NCI-H2196 treated with DMSO at 0.1 percent for 48 hours (cell line): ENCODE results near the gene ITPKA.
A peak's percentile ranks its signal among the peaks of the same experiment; 100 is the strongest.

ENCODE experiments used
- DNase-seq: peaks from one replicate; lab custom pipeline; 2025; ENCODE audit not compliant: unreplicated experiment; lab: John Stamatoyannopoulos, UW

ITPKA gene

GRCh38 chr15:41507820-41508290 lies 14.2 kb downstream of the ITPKA start:
- peak; percentile 15 for DNase-seq

GRCh38 chr15:41510728-41511127 lies 17.1 kb downstream of the ITPKA start:
- no peak for DNase-seq

DNA sequence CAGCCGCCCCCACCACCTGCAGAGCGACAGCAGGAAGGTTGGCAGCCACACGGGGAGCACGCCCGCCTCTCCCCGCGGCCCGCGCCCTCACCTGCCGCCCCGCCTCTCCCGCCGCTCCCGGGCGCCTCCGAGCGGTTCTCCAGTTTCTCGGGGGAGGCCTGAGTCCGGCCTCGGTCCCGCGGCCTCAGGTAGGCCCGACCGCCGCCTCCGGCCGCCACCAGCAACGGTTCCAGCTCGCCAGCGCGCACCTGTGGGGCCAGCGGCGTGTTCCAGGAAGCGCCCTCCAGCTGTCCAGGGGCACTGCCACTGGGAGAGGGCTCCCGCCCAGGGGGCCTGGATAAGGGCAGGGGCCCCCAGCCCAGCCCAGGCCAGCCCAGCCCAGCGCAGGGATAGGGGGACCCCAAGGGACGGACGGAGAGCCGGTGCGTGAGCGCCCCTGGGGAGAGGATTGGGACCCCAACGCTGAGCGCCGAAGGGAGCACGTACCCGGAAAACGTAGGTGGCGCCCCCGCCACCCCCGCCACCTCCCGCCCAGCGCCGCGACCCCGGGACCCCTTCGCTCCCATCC lies 17.7 kb downstream of the ITPKA start:
- no peak for DNase-seq

DNA sequence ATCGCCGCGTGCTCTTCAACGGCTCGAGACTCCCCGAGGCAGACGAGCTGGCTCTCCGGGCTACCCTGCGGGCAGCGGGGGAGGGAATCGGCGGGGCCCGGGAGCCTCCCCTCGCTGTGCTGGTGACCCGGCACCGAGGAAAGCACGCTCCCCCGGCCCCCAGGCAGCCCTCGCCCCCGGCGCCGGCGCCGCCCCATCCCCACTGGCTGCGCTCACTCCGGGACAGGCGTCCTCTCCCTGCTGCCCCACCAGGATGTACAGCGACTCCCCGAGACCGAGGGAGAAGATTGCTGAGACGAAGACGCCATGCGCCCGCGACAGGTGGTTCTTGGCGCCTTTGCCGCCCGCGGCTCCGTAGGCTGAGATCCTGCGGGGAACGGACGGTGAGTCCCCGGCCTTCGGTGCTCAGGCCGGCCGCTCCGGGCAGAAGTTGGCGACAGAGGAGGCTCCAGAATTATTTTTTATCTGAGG lies 18.3 kb downstream of the ITPKA start:
- DNase-seq, result no peak

GRCh38 chr15:41512512-41512939 lies 18.9 kb downstream of the ITPKA start:
- no peak for DNase-seq

GRCh38 chr15:41512940-41513505 lies 19.3 kb downstream of the ITPKA start:
- DNase-seq, result no peak

DNA sequence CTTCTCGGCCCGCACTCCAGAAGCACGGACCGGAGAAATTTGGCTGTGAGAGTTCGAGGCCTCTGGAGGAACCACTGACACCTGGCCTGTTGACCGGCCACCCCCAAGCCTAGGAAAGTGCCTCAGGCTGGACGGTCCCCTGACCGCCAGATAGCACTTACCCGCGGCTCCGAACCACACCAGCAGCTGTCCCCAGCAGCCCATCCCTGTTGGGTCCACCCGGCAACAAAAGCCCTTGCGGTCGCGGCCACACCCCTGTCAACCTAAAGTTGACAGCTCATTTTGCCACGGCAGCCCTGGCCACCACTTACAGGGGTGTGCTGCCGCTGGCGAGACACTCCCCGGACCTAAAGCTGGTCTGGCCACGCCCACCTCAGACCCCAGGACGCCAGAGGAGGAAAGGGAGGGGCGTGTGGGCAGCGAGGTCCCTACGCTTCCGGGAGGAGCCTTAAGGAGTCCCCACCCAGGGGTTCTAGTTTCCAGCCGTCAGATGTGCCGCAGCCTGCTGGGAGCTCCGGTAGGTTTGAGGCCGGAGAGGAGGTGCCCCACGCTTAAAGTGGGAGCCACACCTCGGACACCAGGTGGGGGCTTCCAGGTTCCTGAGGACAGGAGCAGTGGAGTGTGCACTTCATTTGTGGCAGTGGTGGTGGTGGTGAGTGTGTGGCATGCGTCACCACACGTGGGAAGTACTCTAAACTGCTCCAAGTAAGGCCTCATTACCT lies 20.0 kb downstream of the ITPKA start, which contains the start of gene LTK:
Gene LTK (minus strand): TSS at position 322 of the 722 bp plus-strand sequence. CDS start 118 bp downstream, at position 204.
- DNase-seq, result no peak

DNA sequence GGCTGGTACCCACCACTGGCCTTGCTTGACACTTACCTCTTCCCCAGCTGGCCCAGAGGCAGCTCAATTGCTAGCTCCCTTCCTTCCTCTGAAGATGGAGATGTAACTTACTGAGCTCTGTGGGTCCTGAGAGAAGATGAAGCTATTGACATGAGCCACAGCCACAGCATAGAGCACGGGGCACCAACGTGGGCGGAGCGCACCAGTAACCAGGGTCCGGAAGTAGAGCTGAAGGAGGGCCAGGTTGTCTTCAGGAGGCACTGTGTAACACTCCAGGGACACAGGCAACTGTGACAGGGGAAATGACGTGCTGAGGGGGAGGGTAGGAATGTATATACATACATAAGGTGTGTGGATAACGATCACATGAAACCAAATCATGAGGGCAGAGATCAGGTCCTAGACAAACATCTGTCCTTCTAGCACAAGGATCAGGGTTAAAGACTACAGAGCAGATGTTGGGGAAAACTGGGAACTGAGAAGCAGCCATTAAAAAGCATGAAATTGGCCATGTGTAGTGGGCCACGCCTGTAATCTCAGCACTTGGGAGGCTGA lies 24.3 kb downstream of the ITPKA start:
- DNase-seq, result no peak

GRCh38 chr15:41520636-41521035 lies 27.0 kb downstream of the ITPKA start:
- no peak for DNase-seq

DNA sequence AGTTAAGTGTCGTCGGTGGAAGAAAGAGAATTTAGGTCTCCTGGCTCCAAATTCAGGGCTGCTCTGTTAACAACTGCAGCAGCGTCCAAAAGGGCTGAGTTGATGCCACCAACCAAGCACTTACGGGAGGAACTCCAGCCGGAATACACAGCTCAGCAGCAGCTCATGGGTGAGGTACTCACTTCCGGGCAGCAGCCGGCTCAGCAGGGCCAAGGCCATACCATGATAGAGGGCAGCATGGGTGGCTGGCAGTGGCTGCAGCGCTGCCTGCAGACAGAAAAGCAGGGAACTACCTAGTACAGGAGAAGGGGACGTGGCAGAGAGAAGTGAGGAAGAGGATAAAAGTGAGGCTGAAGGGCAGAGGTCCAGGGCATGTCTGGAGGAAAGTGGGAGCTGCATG lies 27.9 kb downstream of the ITPKA start:
- no peak for DNase-seq

DNA sequence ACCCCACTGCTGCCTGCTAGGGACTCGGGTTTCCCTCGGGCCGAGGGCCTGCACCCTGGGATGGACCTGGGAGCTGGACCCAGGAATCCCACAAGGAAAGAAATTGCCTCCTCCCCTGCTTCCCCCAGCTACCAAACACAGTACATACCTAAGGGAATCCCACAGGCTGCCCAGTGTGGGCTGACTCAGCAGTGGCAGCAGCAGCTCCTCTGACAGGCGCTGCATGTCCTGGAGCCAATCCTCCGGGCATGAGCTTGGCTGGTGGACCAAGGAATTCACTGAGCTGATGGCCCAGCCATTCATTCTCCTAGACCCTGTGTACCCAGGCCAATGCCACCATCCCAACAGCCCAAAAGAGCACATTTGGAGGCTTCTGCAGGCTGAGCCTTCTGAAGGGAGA lies 29.4 kb downstream of the ITPKA start:
- DNase-seq, result no peak

GRCh38 chr15:41530363-41530956 lies 36.8 kb downstream of the ITPKA start:
- DNase-seq, result no peak

DNA sequence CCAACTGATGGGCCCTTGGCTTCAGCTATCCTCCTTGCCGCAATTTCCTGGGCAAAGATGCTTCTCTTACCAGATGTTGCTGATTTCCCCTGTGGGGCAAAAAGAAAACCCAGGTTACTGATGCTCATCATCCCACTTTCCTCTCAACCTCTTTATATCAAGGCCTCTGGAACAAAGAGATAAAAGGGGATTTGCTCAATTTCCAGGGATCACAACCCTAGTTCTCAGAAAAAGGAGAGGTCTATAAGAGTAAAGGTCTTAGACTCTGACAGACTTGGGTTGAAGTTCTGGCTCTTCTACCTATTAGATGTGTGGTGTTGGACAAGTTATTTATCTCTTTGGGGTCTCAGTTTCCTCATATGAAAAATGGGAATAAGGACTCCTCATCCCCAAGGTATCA lies 41.9 kb downstream of the ITPKA start:
- DNase-seq, result no peak

DNA sequence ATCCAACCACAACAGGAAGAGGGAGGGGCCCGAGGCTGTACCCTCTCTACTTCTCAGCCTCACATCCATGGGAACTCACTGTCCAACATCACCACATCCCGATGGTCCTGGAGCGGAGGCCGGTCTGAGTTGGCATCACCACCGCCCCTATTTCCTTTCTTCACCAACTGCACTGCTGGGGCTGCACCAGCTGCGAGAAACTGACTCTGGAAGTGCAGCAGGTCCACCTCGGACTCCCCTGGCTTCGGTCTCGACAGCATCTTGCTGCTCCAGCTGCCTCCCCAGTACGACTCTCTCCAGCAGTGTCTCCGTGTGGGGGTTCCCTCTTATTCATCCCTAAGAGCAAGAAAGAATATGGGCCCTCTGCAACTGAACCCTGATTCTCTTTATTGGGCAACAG lies 43.2 kb downstream of the ITPKA start:
- no peak for DNase-seq

DNA sequence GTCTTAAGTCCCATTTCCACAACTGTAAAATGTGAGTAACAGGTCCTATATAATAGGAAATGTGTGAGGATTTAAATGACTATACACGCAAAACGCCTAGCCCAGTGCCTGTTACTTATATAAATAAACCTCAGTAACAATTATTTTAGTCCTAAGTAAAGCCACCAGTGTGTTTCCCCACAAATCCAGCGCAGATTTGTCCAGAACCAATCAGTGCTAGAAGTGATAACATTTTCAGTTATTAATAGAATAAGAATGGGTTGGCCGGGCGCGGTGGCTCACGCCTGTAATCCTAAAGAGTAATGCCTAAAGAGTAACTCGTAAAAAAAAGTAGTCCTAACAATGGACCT lies 49.8 kb downstream of the ITPKA start:
- DNase-seq, result no peak

DNA sequence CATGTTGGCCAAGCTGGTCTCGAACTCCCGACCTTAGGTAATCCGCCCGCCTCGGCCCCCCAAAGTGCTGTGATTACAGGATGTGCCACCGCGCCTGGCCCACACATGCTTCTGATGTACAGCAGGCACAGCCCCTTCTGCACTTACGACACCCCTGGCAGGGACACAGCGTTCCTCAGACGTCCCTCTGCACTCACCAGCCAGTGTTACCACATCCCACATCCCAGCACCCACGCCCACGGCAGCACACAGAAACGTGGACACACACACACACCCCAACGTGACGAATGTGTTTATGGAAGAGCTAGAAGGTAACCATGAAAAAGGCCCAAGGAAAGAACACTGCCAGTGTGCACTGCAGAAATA lies 51.0 kb downstream of the ITPKA start:
- DNase-seq, result no peak

DNA sequence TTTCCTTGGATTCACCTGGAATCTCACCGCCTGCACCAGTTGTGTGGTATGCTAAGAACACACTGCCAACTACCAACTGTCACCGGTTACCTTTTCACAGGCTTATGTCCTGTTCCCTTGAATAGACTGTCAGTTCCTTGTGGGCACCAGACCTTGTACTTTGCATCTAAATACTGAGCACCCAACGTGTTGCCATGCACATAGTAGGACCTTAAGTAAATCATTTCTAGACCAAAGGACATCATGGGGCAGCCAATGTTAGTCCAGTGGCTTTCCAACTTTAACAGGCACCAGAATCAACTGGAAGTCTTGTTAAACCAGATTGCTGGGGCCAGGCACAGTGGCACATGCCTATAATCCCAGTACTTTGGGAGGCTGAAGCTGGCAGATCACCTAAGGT lies 51.5 kb downstream of the ITPKA start:
- DNase-seq, result no peak

GRCh38 chr15:41546851-41547786 lies 53.4 kb downstream of the ITPKA start:
- no peak for DNase-seq

- no peak for DNase-seq
Measured at GRCh38 chr15:41550066-41550775, 56.5 kb downstream of the ITPKA start.
